Measurements from ENCODE around the gene EVI2B.

- TF ChIP-seq CTCF (IDR thresholded peaks at IDR 0.05), result no peak
- no peak for TF ChIP-seq POLR2A (IDR thresholded peaks at IDR 0.05)
These were observed 30.0 kb downstream of the EVI2B start for GRCh38 chr17:31283841-31284240.

All from ovary (tissue), 3 donors.